Measurements from ENCODE around the gene OR2T6.
"Not testable (repeated sequence)": the region's sequence is repeated elsewhere in the genome, so short reads cannot be mapped to it uniquely, and the experiment has no call there.

OR2T6 gene, protein sequence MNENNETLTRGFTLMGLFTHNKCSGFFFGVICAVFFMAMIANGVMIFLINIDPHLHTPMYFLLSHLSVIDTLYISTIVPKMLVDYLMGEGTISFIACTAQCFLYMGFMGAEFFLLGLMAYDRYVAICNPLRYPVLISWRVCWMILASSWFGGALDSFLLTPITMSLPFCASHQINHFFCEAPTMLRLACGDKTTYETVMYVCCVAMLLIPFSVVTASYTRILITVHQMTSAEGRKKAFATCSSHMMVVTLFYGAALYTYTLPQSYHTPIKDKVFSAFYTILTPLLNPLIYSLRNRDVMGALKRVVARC

DNA sequence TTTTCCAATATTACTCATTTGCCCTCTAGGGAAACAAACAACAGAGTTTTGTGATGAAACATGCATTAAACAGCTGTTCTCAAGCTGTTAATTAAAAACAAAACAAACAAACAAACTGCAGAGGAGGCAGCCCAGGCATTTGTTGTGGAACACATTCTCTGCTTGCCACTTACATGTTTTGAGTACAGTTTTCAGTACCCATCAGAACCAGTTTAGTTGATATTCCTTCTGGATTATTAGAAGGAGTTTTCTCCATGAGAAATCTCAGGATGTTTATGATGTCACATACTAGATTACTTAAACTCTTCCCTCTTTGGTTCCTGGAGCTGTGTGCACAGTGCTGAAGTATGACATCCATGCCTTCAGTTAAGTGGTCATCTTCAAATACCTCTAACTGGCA is at the start of gene OR2T6:
TSS of gene OR2T6 (plus strand) at position 301 of the 400 bp plus-strand sequence. CDS start 11,863 bp downstream, outside the sequence.
- DNase-seq, result no peak

DNA sequence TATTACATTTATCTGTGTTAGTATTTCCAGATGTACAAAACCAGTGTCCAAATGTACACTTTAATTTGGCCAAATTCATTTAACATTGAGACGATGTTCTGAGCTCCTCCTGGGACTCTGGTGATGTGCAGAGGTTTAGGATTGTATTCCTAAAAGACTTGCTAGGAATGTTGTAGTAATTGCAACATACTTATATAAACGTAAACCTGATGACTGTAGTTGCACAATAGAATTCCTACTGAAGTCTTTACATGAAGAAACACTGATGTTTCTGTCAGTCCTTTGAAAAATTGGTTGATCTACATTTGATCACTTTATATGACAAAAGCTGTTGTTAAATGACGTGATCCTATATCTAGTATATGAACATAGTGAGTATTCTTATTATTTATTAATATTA is 32.1 kb upstream of the OR2T6 start:
- no peak for DNase-seq

DNA sequence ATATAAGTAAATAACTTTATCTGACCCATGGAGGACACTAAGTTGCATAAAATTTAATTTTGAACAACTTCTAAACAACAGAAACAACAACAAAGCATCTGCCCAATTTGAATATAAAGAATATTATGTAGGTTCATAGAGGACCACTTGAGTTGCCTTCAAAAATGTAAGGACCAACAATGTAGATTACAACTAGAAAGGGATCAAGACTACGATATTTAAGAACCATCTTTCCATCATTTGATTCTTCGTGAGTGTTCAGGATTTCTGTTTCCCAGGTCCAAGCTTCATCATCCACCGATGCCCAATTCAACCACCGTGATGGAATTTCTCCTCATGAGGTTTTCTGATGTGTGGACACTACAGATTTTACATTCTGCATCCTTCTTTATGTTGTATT is 27.1 kb upstream of the OR2T6 start, which contains the start of gene OR14C36:
TSS of gene OR14C36 (plus strand) at position 301 of the 400 bp plus-strand sequence. CDS start at position 301, 0 bp downstream.
- DNase-seq, result no peak

DNA sequence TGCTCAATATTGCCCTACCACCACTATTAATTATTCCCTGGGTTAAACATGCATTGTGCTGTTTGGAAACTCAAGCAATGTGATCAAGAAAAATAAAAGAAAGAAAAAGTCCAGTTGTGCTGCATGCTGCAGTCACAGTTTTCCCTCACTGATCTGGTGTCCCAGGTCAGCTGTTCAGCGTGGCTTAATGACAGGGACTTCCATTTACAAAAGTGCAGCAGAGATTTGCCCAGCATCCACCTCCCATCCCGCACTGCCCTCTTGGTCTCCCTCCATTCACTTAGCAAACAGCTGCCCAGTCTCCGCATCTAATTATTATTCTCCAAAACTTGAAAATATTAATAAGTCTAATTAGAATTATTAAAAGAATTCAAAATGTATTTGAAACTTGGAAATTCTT is 16.1 kb upstream of the OR2T6 start:
- no peak for DNase-seq

DNA sequence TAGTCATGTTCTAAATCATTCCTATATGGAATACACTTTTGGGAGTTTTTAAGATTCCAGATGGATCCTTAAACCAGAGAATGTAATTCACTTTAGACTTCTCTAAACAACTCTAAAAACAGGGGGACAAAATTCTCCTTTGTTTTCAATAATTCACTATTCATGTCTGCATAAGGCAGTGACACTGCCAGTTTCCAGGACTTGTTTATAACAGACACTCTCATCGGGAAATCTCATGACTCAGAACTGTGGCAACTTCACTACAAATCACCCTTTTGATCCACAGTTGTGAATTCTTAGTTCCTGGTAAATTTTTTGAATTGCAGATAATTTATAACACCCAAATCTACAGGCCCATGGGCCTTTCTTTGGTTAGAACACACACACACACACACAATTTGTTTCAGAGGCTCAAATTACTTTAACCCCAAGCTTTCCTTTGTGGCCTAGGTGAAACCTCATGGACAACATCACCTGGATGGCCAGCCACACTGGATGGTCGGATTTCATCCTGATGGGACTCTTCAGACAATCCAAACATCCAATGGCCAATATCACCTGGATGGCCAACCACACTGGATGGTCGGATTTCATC is 14.3 kb upstream of the OR2T6 start, which contains the start of gene OR2T4:
TSS of gene OR2T4 (plus strand) at position 545 of the 595 bp plus-strand sequence. CDS start at position 545, 0 bp downstream.
- DNase-seq, result no peak

DNA sequence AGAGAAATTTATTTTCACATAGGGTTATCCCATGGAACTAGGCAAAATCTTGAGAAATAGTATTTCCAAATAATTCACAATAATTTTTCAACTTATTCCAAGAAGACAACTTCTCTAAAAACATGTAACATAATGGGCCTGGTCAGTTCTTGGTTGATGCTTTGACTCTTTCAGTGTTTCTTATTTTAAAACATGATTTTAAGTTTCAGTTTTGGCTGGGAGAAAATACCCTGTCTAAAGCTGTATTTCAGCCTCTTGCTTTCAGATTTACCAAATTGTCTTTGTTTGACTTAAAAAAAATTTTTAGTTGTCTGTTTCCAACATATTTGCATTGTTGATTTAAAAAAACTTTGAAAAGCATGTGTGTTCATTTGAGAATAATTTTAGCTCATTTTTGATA is 8.9 kb upstream of the OR2T6 start:
- DNase-seq, result no peak

DNA sequence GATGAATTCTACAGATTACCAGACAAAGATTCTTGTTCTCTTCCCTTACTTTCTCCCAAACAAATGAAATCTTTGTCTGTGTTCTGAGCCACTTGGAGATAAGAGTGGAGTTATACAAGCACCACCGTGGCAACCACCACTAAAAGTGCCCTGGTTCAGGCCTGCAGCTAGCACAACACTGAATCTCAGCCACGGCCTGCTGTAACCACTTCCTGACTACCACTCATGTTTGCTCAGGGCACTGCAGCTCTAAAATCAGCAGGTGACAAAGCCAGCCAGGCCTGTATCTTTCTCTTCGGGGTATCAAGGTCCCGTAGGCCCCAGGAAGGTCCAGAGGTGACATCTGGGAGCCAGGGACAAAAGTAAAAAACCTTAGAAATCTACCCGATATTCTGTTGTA is 3.2 kb upstream of the OR2T6 start:
- no peak for DNase-seq

DNA sequence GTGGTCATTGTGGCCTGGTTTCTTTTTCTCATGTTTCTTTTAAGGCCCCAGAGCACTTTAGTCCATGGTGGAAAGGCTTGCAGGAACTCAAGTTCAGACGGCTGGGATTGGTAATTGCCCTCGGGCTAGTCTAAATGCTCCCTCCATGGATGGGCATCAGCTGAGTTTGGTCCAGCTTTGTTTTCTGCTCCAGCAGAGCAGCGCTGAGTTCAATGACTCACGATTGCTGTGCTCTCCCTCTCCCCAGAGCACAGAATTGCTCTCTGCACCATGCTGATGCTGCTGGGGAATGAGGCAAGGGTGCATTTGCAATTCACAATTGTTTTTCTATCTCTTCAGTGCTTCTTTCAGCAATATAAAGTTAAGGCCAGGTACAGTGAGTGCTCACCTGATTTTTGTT is 1.8 kb upstream of the OR2T6 start:
- no peak for DNase-seq

DNA sequence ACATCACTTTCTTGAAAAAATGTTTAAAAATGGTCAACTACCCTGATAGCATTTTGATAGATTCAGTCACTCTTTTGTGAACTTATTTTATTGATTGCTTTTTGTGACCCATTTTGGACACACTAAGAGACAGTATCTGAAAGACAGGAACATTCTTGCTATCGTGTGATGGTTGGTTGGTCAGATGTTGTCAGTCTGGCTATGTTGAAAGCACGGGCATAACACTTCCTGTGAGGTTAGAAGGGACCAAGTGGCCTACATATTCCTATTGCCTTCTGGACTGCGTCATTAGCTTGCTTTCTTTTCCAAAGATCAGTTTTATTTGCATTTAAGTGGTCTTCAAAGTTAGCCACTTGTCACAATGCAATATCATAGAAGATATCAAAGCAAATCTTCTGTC is 1.4 kb downstream of the OR2T6 start:
- DNase-seq, result no peak

DNA sequence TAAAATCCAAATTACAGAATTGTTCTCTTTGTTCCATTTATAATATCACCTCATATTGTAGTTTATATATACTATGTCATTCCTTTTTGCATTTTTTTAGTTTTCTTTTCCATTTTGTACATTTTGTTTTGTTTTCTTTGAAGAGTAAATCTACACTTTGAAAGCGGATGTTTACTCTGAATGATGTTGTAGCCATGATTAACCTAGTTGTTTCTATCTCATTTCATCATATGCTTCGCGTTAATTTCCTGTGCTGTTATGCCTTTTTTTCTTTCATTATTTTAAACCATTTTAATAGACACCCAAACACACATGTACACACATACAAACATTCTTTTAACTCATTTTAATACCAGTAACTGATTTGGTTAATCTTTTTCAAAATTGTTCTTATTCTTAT is 5.3 kb downstream of the OR2T6 start:
- DNase-seq, result no peak

DNA sequence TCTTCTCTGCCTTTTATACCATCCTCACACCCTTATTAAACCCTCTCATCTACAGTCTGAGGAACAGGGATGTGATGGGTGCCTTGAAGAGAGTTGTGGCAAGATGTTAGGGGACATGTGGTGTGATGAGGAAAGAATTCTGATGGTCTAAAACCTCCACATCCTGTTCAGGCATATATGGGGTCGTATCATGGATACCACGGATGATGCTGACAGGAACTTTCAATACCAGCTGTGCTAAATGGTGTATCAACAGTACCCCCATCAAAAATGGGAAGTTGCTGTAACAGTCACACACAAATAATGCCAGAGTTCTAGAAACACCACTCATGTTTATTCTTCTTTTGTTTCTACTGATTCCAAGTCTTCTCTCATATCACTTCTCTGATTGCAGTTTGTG is 12.9 kb downstream of the OR2T6 start:
- no peak for DNase-seq

DNA sequence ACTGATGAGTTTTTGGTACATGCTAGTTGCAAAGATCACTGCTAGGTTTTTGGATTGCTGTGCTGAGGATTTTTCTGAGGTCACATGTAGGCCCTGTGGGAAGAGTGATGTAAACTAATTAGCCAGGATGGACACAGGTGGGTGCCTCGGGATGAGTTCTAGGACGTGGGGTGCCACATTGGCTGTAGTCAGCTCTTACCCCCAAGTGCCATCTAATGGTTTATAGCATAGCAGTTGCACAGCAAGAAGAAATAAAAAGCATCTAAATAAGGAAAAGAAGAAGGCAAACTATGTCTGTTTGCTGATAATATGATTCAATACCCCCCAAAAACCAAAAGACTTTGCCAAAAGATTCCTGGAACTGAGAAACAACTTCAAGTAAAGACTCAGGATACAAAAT is 17.5 kb downstream of the OR2T6 start:
- DNase-seq, result no peak

DNA sequence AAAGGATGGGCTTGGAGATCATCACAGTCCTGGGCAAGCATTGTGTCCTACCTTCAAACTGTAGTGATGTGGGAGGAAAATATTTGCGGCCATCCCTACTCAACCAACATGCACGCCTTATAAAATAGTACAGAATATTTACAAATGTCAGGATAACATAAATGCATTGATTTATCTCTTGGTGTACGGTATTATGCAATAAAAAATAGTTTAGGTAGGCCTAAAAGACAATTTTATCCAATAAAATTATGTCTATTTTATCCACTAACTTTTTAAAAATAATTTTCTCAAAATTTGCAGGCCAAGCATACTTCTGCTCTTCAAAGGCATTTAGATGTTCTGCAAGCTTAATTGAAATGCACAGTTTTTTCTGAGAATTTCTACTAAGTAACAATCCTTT is 27.2 kb downstream of the OR2T6 start, which contains the start of gene OR2T1:
TSS of gene OR2T1 (plus strand) at position 301 of the 400 bp plus-strand sequence. CDS start 3,100 bp downstream, outside the sequence.
- DNase-seq, result no peak

DNA sequence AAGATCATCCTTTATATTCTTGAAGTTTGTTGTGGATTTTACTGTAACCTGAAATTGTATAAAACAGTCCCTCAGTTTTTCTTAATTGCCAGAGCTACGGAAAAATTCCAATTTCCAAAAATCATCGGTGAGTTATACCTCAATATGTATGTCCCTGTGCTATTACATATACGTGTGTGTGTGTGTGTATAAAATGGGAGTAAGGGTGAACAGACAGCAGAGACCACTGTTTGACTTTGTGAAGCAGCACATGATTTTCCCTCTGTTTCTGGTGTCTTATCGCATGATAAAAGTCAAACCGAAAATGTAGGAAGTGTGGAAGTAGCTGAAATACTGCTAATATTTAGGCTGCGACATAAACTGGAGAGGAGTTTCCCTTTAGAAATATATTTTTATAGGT is 28.5 kb downstream of the OR2T6 start:
- DNase-seq, result no peak

DNA sequence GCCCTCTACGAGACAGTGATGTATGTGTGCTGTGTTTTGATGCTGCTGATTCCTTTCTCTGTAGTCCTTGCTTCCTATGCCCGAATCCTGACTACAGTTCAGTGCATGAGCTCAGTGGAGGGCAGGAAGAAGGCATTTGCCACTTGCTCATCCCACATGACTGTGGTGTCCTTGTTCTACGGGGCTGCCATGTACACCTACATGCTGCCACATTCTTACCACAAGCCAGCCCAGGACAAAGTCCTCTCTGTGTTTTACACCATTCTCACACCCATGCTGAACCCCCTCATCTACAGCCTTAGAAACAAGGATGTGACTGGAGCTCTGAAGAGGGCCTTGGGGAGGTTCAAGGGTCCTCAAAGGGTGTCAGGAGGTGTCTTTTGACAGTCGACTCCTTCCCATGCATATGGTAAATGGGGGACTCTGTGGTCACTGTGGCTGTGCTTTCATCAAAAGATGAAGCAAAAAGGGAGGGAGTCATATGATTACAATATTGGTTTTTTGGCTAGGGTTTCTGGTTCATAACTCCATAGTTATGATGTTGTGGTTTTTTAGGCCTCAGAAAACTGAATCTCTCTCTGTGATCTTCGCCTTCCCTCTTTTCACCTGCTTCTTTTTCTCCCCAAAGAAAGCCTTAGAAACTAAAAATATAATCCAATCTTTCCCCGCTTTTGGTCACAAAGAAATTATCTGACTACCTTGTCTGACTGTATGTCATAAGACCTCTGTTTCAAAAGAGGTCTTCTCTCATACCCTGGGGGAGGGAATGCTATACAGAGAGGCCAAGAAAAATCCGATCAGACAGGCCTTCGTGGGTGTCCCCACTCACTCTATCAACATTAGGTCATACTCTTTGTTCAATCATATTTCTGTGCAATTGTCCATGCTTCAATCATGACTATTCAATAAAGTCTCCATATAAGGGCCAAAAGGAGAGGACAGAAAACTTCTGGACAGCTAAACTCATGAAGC is 31.5 kb downstream of the OR2T6 start:
- no peak for DNase-seq

DNA sequence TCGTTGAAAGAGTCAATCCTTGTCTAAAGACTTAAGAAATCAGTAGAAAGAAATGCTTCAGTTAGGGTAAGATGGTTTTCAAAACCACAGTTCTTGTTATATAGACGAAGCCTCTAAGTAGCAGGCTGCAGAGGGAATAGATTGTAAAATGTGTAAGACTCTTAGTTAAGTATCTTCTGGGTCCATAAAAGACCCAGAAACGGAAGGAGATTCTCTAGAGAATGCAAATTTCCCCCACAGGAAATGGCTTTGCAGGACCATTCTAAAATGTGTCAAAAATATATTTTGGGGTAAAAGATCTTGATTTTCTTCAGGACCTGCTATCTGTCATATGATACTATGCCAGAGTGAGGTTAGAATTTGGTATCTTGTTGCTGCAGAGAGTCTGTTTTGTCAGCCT is 40.7 kb downstream of the OR2T6 start:
- DNase-seq, result no peak

DNA sequence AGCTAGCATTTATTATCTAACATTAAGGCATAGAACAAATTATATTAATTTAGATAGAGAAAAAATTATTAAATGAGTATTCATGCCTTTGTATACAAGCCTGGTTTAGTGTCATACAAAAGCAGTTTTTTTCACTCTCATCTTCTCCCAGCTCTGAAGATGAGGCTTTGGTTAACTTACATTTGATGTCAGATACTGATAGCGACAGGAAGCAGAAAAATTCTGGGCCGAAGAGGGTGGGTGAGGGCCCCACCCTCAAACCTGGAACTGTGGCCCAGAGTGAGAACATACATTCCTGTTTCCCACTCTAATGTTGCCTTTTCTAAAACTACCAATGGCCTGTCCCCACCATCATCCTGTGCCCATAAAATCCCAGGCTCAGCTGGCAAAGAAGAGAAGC is 42.3 kb downstream of the OR2T6 start:
- DNase-seq, result no peak

DNA sequence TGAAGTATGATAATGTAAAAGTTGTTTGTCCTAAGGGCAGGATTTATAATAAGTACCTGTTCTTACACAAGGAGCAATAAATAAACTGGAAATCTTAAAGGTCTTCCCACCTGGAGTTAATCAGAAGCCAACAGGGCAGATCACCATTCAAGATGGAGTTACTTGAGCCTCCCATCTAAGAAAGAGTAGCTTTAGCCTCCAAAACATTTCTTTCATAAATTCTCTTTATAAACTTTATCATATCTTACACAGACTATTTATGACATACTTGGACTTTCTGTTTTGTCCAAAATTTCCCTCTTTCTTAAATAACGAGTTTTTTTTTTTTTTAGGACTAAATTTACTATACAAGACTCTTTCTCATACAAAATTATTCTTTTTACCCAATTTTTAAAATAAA is 45.8 kb downstream of the OR2T6 start:
- DNase-seq, result no peak

DNA sequence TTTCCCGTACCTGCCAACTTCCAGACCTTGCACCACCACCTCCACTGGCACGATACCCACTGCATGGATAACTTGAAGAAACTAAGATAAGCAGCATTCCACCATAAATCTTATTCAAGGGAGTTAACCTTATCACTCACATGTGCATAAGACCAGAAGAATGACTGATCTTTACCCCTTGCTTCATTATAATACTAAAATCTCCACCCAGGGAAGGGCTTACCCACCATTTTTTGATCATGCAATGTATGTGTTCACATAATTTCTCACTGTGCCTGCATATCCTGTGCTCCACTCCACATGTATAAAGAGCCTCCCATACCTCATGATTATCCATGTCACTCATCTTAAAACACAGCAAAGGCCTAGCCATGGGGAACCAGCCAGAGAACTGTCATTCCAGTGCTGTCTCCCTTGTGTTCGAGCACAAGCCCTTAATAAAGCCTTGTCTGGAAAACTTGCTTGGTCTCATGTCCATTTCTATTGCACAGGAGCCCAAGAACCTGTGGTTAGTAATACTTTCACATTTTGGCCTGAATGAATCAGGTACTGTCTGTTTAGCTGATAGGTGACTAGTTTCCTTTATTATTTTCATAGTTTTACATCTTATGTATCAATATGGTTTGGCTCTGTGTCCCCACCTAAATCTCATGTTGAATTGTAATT is 52.1 kb downstream of the OR2T6 start:
- DNase-seq, result not testable (repeated sequence)

DNA sequence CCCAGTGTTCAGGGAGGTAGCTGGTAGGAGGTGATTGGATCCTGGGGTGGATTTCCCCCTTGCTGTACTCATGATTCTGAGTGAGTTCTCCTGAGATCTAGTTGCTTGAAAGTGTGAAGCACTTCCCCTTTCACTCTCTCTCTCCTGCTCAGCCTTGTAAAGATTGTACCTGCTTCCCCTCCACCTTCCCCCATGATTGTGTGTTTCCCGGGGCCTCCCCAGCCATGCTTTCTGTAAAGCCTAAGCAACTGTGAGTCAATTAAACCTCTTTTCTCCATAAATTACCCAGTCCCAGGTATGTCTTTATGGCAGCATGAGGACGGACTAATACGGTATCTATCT is 52.6 kb downstream of the OR2T6 start:
- DNase-seq, result not testable (repeated sequence)

DNA sequence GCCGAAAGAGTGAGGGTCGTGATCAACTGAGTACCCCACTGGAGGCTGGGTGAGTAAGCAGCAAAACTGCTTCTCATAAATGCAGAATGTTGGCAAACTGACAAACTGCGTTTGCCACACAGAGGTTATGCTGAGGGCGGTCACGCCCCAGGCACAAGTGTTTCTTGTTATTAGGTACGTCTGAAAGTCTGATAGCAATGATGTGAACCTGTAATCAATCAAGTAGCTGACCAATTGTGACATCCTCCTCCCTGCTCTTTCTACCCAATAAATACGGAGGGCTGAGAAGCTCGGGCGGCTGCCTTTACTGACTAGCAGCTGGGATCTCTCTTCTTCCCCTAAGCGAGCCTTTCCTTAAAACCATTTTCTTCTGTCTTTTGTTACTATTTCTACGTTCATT is 56.1 kb downstream of the OR2T6 start:
- not testable (repeated sequence) for DNase-seq

DNA sequence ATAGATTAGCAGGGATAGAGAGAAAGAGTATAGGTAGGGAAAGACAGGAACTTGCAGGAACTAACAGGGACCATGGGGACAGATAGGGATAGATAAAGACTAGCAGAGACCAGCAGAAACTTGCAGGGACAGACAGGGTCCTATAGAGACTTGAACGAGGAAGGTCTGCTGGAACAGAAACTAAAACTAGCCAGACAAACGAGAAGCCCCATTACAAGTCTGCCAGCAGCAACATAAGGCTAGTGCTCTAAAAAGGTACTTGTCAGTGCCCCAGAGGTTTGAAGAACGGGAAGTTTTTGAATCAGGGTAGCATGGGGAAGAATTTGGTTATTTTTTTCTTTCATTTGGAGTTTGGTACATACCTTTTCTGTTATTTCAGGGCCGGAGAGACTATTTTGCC is 56.7 kb downstream of the OR2T6 start:
- not testable (repeated sequence) for DNase-seq
